NCI-H146 treated with DMSO at 0.1 percent for 48 hours (cell line): ENCODE data around the gene CABLES1.
"Not testable (repeated sequence)": the region's sequence is repeated elsewhere in the genome, so short reads cannot be mapped to it uniquely, and the experiment has no call there.

ENCODE experiments used
- DNase-seq: peaks from one replicate; lab custom pipeline; 2025; ENCODE audit not compliant: unreplicated experiment; lab: John Stamatoyannopoulos, UW

The CABLES1 gene

GRCh38 chr18:23259701-23260681 lies 124.7 kb downstream of the CABLES1 start:
- DNase-seq = peak; percentile 90

- no peak for DNase-seq
Observed at GRCh38 chr18:23260926-23261590, 125.8 kb downstream of the CABLES1 start.

GRCh38 chr18:23263551-23264235 lies 128.4 kb downstream of the CABLES1 start:
- no peak for DNase-seq

- no peak for DNase-seq
Observed at GRCh38 chr18:23265682-23266399, 130.6 kb downstream of the CABLES1 start.

GRCh38 chr18:23266717-23267446 lies 131.6 kb downstream of the CABLES1 start:
- DNase-seq = no peak

GRCh38 chr18:23267447-23267776 lies 132.1 kb downstream of the CABLES1 start:
- no peak for DNase-seq

- DNase-seq = no peak
Observed at GRCh38 chr18:23268641-23269040, 133.4 kb downstream of the CABLES1 start.

GRCh38 chr18:23269068-23269467 lies 133.8 kb downstream of the CABLES1 start:
- not testable (repeated sequence) for DNase-seq

- DNase-seq = no peak
Observed at GRCh38 chr18:23269928-23270327, 134.6 kb downstream of the CABLES1 start.

- no peak for DNase-seq
Observed at GRCh38 chr18:23270986-23271680, 135.8 kb downstream of the CABLES1 start.

- DNase-seq = no peak
Observed at GRCh38 chr18:23272498-23273232, 137.4 kb downstream of the CABLES1 start.

- DNase-seq = no peak
Observed at GRCh38 chr18:23273443-23273966, 138.2 kb downstream of the CABLES1 start.

- DNase-seq = no peak
Observed at GRCh38 chr18:23274638-23275482, 139.6 kb downstream of the CABLES1 start.

- no peak for DNase-seq
Observed at GRCh38 chr18:23276451-23276850, 141.2 kb downstream of the CABLES1 start.

GRCh38 chr18:23277399-23277798 lies 142.1 kb downstream of the CABLES1 start:
- DNase-seq = no peak

- DNase-seq = no peak
Observed at GRCh38 chr18:23279931-23280330, 144.6 kb downstream of the CABLES1 start.

GRCh38 chr18:23280844-23281243 lies 145.6 kb downstream of the CABLES1 start:
- no peak for DNase-seq
